NCI-H510A (cell line): ENCODE measurements around the gene DSCAM.
"Not testable (repeated sequence)": the region's sequence is repeated elsewhere in the genome, so short reads cannot be mapped to it uniquely, and the experiment has no call there.

Experiments used
- DNase-seq: peaks from one replicate; lab custom pipeline; 2025; lab: John Stamatoyannopoulos, UW

Gene DSCAM

GRCh38 chr21:40316104-40316503 is 530.9 kb downstream of the DSCAM start:
- DNase-seq, result no peak

GRCh38 chr21:40315626-40316025 is 531.3 kb downstream of the DSCAM start:
- DNase-seq, result no peak

GRCh38 chr21:40313260-40313659 is 533.7 kb downstream of the DSCAM start:
- no peak for DNase-seq

GRCh38 chr21:40300300-40300699 is 546.7 kb downstream of the DSCAM start:
- no peak for DNase-seq

- no peak for DNase-seq
Observed at GRCh38 chr21:40299451-40299850, 547.5 kb downstream of the DSCAM start.

- DNase-seq, result no peak
Observed at GRCh38 chr21:40294345-40294744, 552.6 kb downstream of the DSCAM start.

GRCh38 chr21:40291560-40291959 is 555.4 kb downstream of the DSCAM start:
- no peak for DNase-seq

- DNase-seq, result no peak
Observed at GRCh38 chr21:40284409-40284808, 562.5 kb downstream of the DSCAM start.

GRCh38 chr21:40282912-40283886 is 563.8 kb downstream of the DSCAM start:
- no peak for DNase-seq

GRCh38 chr21:40278345-40278744 is 568.6 kb downstream of the DSCAM start:
- DNase-seq, result no peak

GRCh38 chr21:40276001-40276400 is 571.0 kb downstream of the DSCAM start:
- DNase-seq, result no peak

- DNase-seq, result no peak
Observed at GRCh38 chr21:40272037-40272436, 574.9 kb downstream of the DSCAM start.

GRCh38 chr21:40271164-40271563 is 575.8 kb downstream of the DSCAM start:
- DNase-seq, result no peak

- no peak for DNase-seq
Observed at GRCh38 chr21:40270047-40270446, 576.9 kb downstream of the DSCAM start.

GRCh38 chr21:40269239-40269638 is 577.7 kb downstream of the DSCAM start:
- DNase-seq, result no peak

- not testable (repeated sequence) for DNase-seq
Observed at GRCh38 chr21:40258456-40258855, 588.5 kb downstream of the DSCAM start.

GRCh38 chr21:40257342-40257741 is 589.6 kb downstream of the DSCAM start:
- DNase-seq, result no peak

- DNase-seq, result no peak
Observed at GRCh38 chr21:40255518-40256444, 591.2 kb downstream of the DSCAM start.

GRCh38 chr21:40254540-40255465 is 592.2 kb downstream of the DSCAM start:
- DNase-seq, result no peak

GRCh38 chr21:40253112-40253511 is 593.8 kb downstream of the DSCAM start:
- DNase-seq, result no peak

GRCh38 chr21:40250514-40251294 is 596.3 kb downstream of the DSCAM start:
- no peak for DNase-seq
